ENCODE data around the gene S100A12.

S100A12 gene

DNA sequence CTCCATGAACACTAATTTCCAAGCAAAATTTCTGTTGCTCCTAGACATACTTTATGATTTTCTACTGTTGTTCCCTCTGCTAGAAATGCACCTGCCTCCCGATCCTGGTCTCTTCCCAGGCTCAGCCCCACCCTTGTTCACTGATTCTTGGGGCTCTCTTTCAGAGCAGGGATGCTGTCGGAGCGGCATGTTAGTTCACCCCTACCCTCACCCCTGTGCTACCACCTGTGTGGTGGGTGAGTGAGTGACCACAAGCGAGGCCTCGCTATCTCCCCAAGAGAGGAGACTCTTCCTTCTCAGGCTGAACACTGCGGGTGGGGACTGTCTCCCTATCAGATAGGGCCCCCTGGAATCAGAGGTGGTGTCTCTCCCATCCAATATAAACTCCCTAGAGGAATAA, 20.4 kb upstream of the S100A12 start:
- no peak for DNase-seq
- Histone ChIP-seq H3K4me1 (ENCODE audit: control insufficient read depth, insufficient read depth, low read depth, low read length) (no peaks in the 10 kb centered on the region), H3K4me2 (ENCODE audit: low read length, poor library complexity, severe bottlenecking) (no peak overlapping the region), H3K4ac (ENCODE audit: low read depth in 1 of 2, low read length in 2 of 2) (no peak overlapping the region), H2BK15ac (ENCODE audit: low read depth, poor library complexity, severe bottlenecking) (no peak overlapping the region), H2AK5ac (ENCODE audit: low read length, severe bottlenecking) (no peak overlapping the region), H3K27me3 (ENCODE audit: control insufficient read depth in 1 of 2, insufficient read depth in 1 of 2, low read length in 2 of 2) (peaks cover 15 to 83% of the 10 kb centered on the region in 2 experiments), H3K23ac (ENCODE audit: low read length in 2 of 2) (no peak overlapping the region), H2BK12ac (ENCODE audit: low read length in 2 of 2) (no peak overlapping the region), H4K8ac (ENCODE audit: low read length) (no peak overlapping the region), H3K18ac (ENCODE audit: low read depth in 1 of 2, low read length in 2 of 2) (no peak overlapping the region), H3K36me3 (ENCODE audit: control insufficient read depth in 1 of 2, insufficient read depth in 2 of 2, low read depth in 1 of 2, low read length in 2 of 2) (no peaks in the 10 kb centered on the region), H3K79me1 (replicated peaks; ENCODE audit: low read length, poor library complexity, severe bottlenecking) (no peaks in the 10 kb centered on the region), H2AFZ (ENCODE audit: low read depth, low read length) (no peak overlapping the region), H2BK120ac (ENCODE audit: low read depth, low read length) (no peak overlapping the region), H3K9me3 (ENCODE audit: control insufficient read depth, low read length) (no peaks in the 10 kb centered on the region), H3K14ac (ENCODE audit: low read length in 2 of 2) (no peak overlapping the region), H3K27ac (ENCODE audit: low read length, poor library complexity, severe bottlenecking) (no peak overlapping the region), H3K4me3 (ENCODE audit: insufficient read depth in 1 of 2, low read depth in 1 of 2, low read length in 2 of 2) (no peak overlapping the region), H2BK5ac (ENCODE audit: low read depth, low read length, poor library complexity, severe bottlenecking) (no peak overlapping the region), H4K91ac (ENCODE audit: low read length) (no peak overlapping the region), H3K9ac (ENCODE audit: low read length) (no peak overlapping the region)
- WGBS = 77% methylated on average over 6 of the region's 6 CpGs

DNA sequence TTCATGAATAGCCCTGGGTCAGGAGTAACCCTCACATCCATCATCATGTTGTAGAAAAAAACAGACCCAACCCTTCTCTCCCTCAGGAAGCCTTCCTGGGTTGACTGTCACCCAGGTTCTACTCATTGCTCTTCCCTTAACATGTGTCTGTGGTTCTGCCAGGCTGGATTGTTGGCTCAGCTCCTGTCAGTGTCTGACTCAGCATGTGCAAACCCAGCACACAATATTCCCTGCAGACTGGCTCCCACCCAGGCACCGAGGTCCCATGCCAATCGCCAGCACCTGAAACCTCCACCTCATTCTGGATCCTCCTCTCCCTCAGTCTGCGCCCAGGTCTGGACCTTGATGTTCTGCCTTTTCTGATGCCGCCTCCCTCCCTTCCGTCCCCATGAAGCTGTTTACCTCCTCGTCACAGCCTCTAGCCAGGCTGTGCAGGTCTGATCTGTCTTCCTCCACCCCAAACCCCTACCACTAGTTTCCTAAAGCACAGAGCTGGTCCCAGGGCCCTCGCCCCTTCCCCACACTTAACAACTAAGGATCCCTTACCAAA, 19.8 kb upstream of the S100A12 start:
- no peak overlapping the region for H3K4me3 ChIP-seq (ENCODE audit: insufficient read depth in 1 of 2, low read depth in 1 of 2, low read length in 2 of 2)
- H2AK5ac ChIP-seq (ENCODE audit: low read length, severe bottlenecking) = no peak overlapping the region
- DNase-seq = no peak
- peaks cover 17 to 88% of the 10 kb centered on the region in 2 experiments for H3K27me3 ChIP-seq (ENCODE audit: control insufficient read depth in 1 of 2, insufficient read depth in 1 of 2, low read length in 2 of 2)
- H2AFZ ChIP-seq (ENCODE audit: low read depth, low read length) = no peak overlapping the region
- no peaks in the 10 kb centered on the region for H3K4me1 ChIP-seq (ENCODE audit: control insufficient read depth, insufficient read depth, low read depth, low read length)
- no peak overlapping the region for H2BK5ac ChIP-seq (ENCODE audit: low read depth, low read length, poor library complexity, severe bottlenecking)
- no peak overlapping the region for H2BK15ac ChIP-seq (ENCODE audit: low read depth, poor library complexity, severe bottlenecking)
- H2BK120ac ChIP-seq (ENCODE audit: low read depth, low read length) = no peak overlapping the region
- H3K36me3 ChIP-seq (ENCODE audit: control insufficient read depth in 1 of 2, insufficient read depth in 2 of 2, low read depth in 1 of 2, low read length in 2 of 2) = no peaks in the 10 kb centered on the region
- H3K9ac ChIP-seq (ENCODE audit: low read length) = no peak overlapping the region
- H3K4ac ChIP-seq (ENCODE audit: low read depth in 1 of 2, low read length in 2 of 2) = no peak overlapping the region
- no peak overlapping the region for H3K23ac ChIP-seq (ENCODE audit: low read length in 2 of 2)
- no peak overlapping the region for H3K14ac ChIP-seq (ENCODE audit: low read length in 2 of 2)
- H4K8ac ChIP-seq (ENCODE audit: low read length) = no peak overlapping the region
- WGBS = 70% methylated on average over 7 of the region's 7 CpGs
- H3K4me2 ChIP-seq (ENCODE audit: low read length, poor library complexity, severe bottlenecking) = no peak overlapping the region
- H3K18ac ChIP-seq (ENCODE audit: low read depth in 1 of 2, low read length in 2 of 2) = no peak overlapping the region
- no peak overlapping the region for H3K27ac ChIP-seq (ENCODE audit: low read length, poor library complexity, severe bottlenecking)
- no peaks in the 10 kb centered on the region for H3K9me3 ChIP-seq (ENCODE audit: control insufficient read depth, low read length)
- no peak overlapping the region for H4K91ac ChIP-seq (ENCODE audit: low read length)
- no peak overlapping the region for H2BK12ac ChIP-seq (ENCODE audit: low read length in 2 of 2)
- H3K79me1 ChIP-seq (replicated peaks; ENCODE audit: low read length, poor library complexity, severe bottlenecking) = no peaks in the 10 kb centered on the region

DNA sequence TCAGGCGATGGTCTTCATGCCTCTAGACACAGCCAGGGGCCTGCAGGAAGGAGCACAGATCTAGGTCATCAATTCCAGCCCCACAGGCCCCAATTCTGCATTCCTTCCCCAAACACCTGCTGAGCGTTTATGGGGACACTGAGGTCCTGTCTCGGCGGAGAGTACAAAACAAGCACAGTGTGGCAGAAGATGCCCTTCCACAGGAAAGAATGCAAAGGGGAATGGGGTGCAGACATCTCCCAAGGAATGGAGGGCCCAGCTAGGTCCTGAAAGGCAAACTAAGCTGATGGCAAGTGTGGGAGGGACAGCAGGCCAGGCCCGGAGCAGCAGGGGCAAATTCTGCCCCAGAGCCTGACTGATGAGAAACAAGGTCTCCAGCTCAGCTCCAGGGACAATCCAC, 19.0 kb upstream of the S100A12 start:
- no peak overlapping the region for H3K23ac ChIP-seq (ENCODE audit: low read length in 2 of 2)
- H3K27ac ChIP-seq (ENCODE audit: low read length, poor library complexity, severe bottlenecking) = no peak overlapping the region
- H2BK120ac ChIP-seq (ENCODE audit: low read depth, low read length) = no peak overlapping the region
- H4K91ac ChIP-seq (ENCODE audit: low read length) = no peak overlapping the region
- no peak overlapping the region for H3K4ac ChIP-seq (ENCODE audit: low read depth in 1 of 2, low read length in 2 of 2)
- H3K79me1 ChIP-seq (replicated peaks; ENCODE audit: low read length, poor library complexity, severe bottlenecking) = no peaks in the 10 kb centered on the region
- no peaks in the 10 kb centered on the region for H3K4me1 ChIP-seq (ENCODE audit: control insufficient read depth, insufficient read depth, low read depth, low read length)
- H3K14ac ChIP-seq (ENCODE audit: low read length in 2 of 2) = no peak overlapping the region
- DNase-seq = no peak
- no peak overlapping the region for H3K9ac ChIP-seq (ENCODE audit: low read length)
- no peak overlapping the region for H2BK5ac ChIP-seq (ENCODE audit: low read depth, low read length, poor library complexity, severe bottlenecking)
- no peak overlapping the region for H2AFZ ChIP-seq (ENCODE audit: low read depth, low read length)
- no peak overlapping the region for H3K18ac ChIP-seq (ENCODE audit: low read depth in 1 of 2, low read length in 2 of 2)
- 84% methylated on average over 5 of the region's 5 CpGs for WGBS
- no peak overlapping the region for H3K4me3 ChIP-seq (ENCODE audit: insufficient read depth in 1 of 2, low read depth in 1 of 2, low read length in 2 of 2)
- no peak overlapping the region for H2BK15ac ChIP-seq (ENCODE audit: low read depth, poor library complexity, severe bottlenecking)
- H2BK12ac ChIP-seq (ENCODE audit: low read length in 2 of 2) = no peak overlapping the region
- H4K8ac ChIP-seq (ENCODE audit: low read length) = no peak overlapping the region
- no peaks in the 10 kb centered on the region for H3K36me3 ChIP-seq (ENCODE audit: control insufficient read depth in 1 of 2, insufficient read depth in 2 of 2, low read depth in 1 of 2, low read length in 2 of 2)
- peaks cover 13 to 89% of the 10 kb centered on the region in 2 experiments for H3K27me3 ChIP-seq (ENCODE audit: control insufficient read depth in 1 of 2, insufficient read depth in 1 of 2, low read length in 2 of 2)
- H2AK5ac ChIP-seq (ENCODE audit: low read length, severe bottlenecking) = no peak overlapping the region
- no peaks in the 10 kb centered on the region for H3K9me3 ChIP-seq (ENCODE audit: control insufficient read depth, low read length)
- no peak overlapping the region for H3K4me2 ChIP-seq (ENCODE audit: low read length, poor library complexity, severe bottlenecking)

DNA sequence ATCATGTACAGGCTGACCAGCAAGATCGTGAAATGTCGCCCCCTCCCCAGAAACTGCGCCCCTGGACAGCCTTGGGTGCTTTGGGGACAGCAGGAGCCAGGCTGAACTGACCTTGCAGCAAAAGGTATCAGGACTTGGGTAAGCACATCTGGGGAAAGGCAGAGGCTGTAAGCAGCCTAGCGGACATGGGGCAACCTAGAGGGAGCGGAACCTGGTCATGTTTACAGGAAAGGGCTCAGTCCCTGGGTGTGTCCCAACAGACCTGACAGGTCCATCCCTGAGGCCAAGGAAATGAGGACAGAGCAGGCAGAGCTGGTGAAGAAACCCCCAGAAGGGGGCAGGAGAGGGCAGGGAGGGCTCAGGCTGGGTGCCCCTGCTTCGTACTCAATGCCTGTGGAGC, 18.5 kb upstream of the S100A12 start:
- Histone ChIP-seq H3K36me3 (ENCODE audit: control insufficient read depth in 1 of 2, insufficient read depth in 2 of 2, low read depth in 1 of 2, low read length in 2 of 2) (no peaks in the 10 kb centered on the region), H3K9ac (ENCODE audit: low read length) (no peak overlapping the region), H2BK15ac (ENCODE audit: low read depth, poor library complexity, severe bottlenecking) (no peak overlapping the region), H2BK12ac (ENCODE audit: low read length in 2 of 2) (no peak overlapping the region), H3K27ac (ENCODE audit: low read length, poor library complexity, severe bottlenecking) (no peak overlapping the region), H3K9me3 (ENCODE audit: control insufficient read depth, low read length) (no peaks in the 10 kb centered on the region), H3K4me3 (ENCODE audit: insufficient read depth in 1 of 2, low read depth in 1 of 2, low read length in 2 of 2) (no peak overlapping the region), H3K79me1 (replicated peaks; ENCODE audit: low read length, poor library complexity, severe bottlenecking) (no peaks in the 10 kb centered on the region), H3K4ac (ENCODE audit: low read depth in 1 of 2, low read length in 2 of 2) (no peak overlapping the region), H3K4me2 (ENCODE audit: low read length, poor library complexity, severe bottlenecking) (no peak overlapping the region), H2AFZ (ENCODE audit: low read depth, low read length) (no peak overlapping the region), H2BK120ac (ENCODE audit: low read depth, low read length) (no peak overlapping the region), H3K27me3 (ENCODE audit: control insufficient read depth in 1 of 2, insufficient read depth in 1 of 2, low read length in 2 of 2) (peaks cover 12 to 89% of the 10 kb centered on the region in 2 experiments), H4K8ac (ENCODE audit: low read length) (no peak overlapping the region), H4K91ac (ENCODE audit: low read length) (no peak overlapping the region), H3K18ac (ENCODE audit: low read depth in 1 of 2, low read length in 2 of 2) (no peak overlapping the region), H3K14ac (ENCODE audit: low read length in 2 of 2) (no peak overlapping the region), H2AK5ac (ENCODE audit: low read length, severe bottlenecking) (no peak overlapping the region), H3K23ac (ENCODE audit: low read length in 2 of 2) (no peak overlapping the region), H3K4me1 (ENCODE audit: control insufficient read depth, insufficient read depth, low read depth, low read length) (no peaks in the 10 kb centered on the region), H2BK5ac (ENCODE audit: low read depth, low read length, poor library complexity, severe bottlenecking) (no peak overlapping the region)
- 70% methylated on average over 6 of the region's 6 CpGs for WGBS
- no peak for DNase-seq

All from mesenchymal stem cell (in vitro differentiated cells and primary cell).